ENCODE measurements around the gene LRRC4C.

Gene LRRC4C

GRCh38 chr11:40230821-40231220 is 1228.6 kb downstream of the LRRC4C start:
- H4K8ac ChIP-seq (ENCODE audit: low read length), result no peak overlapping the region
- no peak overlapping the region for H2BK15ac ChIP-seq (ENCODE audit: low read depth, poor library complexity, severe bottlenecking)
- no peak overlapping the region for H3K4me2 ChIP-seq (ENCODE audit: low read length, poor library complexity, severe bottlenecking)
- H4K91ac ChIP-seq (ENCODE audit: low read length), result no peak overlapping the region
- H2BK5ac ChIP-seq (ENCODE audit: low read depth, low read length, poor library complexity, severe bottlenecking), result no peak overlapping the region
- no peak overlapping the region for H2AK5ac ChIP-seq (ENCODE audit: low read length, severe bottlenecking)
- 81% methylated on average over 2 of the region's 2 CpGs for WGBS
- H3K23ac ChIP-seq (ENCODE audit: low read length in 2 of 2), result no peak overlapping the region
- no peaks in the 10 kb centered on the region for H3K27me3 ChIP-seq (ENCODE audit: control insufficient read depth in 1 of 2, insufficient read depth in 1 of 2, low read length in 2 of 2)
- no peak overlapping the region for H3K9ac ChIP-seq (ENCODE audit: low read length)
- no peak overlapping the region for H2BK12ac ChIP-seq (ENCODE audit: low read length in 2 of 2)
- no peaks in the 10 kb centered on the region for H3K4me1 ChIP-seq (ENCODE audit: control insufficient read depth, insufficient read depth, low read depth, low read length)
- no peaks in the 10 kb centered on the region for H3K9me3 ChIP-seq (ENCODE audit: control insufficient read depth, low read length)
- H3K14ac ChIP-seq (ENCODE audit: low read length in 2 of 2), result no peak overlapping the region
- no peak overlapping the region for H3K4ac ChIP-seq (ENCODE audit: low read depth in 1 of 2, low read length in 2 of 2)
- H3K36me3 ChIP-seq (ENCODE audit: control insufficient read depth in 1 of 2, insufficient read depth in 2 of 2, low read depth in 1 of 2, low read length in 2 of 2), result no peaks in the 10 kb centered on the region
- no peak overlapping the region for H3K4me3 ChIP-seq (ENCODE audit: insufficient read depth in 1 of 2, low read depth in 1 of 2, low read length in 2 of 2)
- no peak overlapping the region for H3K18ac ChIP-seq (ENCODE audit: low read depth in 1 of 2, low read length in 2 of 2)
- no peak for DNase-seq
- H2BK120ac ChIP-seq (ENCODE audit: low read depth, low read length), result no peak overlapping the region
- no peak overlapping the region for H2AFZ ChIP-seq (ENCODE audit: low read depth, low read length)
- H3K27ac ChIP-seq (ENCODE audit: low read length, poor library complexity, severe bottlenecking), result no peak overlapping the region
- no peaks in the 10 kb centered on the region for H3K79me1 ChIP-seq (replicated peaks; ENCODE audit: low read length, poor library complexity, severe bottlenecking)

- Histone ChIP-seq H4K8ac (ENCODE audit: low read length) (no peak overlapping the region), H3K23ac (ENCODE audit: low read length in 2 of 2) (no peak overlapping the region), H3K27me3 (ENCODE audit: control insufficient read depth in 1 of 2, insufficient read depth in 1 of 2, low read length in 2 of 2) (no peaks in the 10 kb centered on the region), H3K27ac (ENCODE audit: low read length, poor library complexity, severe bottlenecking) (no peak overlapping the region), H3K4me2 (ENCODE audit: low read length, poor library complexity, severe bottlenecking) (no peak overlapping the region), H3K4ac (ENCODE audit: low read depth in 1 of 2, low read length in 2 of 2) (no peak overlapping the region), H2BK120ac (ENCODE audit: low read depth, low read length) (no peak overlapping the region), H3K9me3 (ENCODE audit: control insufficient read depth, low read length) (no peaks in the 10 kb centered on the region), H2AFZ (ENCODE audit: low read depth, low read length) (no peak overlapping the region), H2BK5ac (ENCODE audit: low read depth, low read length, poor library complexity, severe bottlenecking) (no peak overlapping the region), H3K9ac (ENCODE audit: low read length) (no peak overlapping the region), H3K79me1 (replicated peaks; ENCODE audit: low read length, poor library complexity, severe bottlenecking) (no peaks in the 10 kb centered on the region), H3K18ac (ENCODE audit: low read depth in 1 of 2, low read length in 2 of 2) (no peak overlapping the region), H3K14ac (ENCODE audit: low read length in 2 of 2) (no peak overlapping the region), H2BK15ac (ENCODE audit: low read depth, poor library complexity, severe bottlenecking) (no peak overlapping the region), H3K4me1 (ENCODE audit: control insufficient read depth, insufficient read depth, low read depth, low read length) (no peaks in the 10 kb centered on the region), H3K36me3 (ENCODE audit: control insufficient read depth in 1 of 2, insufficient read depth in 2 of 2, low read depth in 1 of 2, low read length in 2 of 2) (no peaks in the 10 kb centered on the region), H2AK5ac (ENCODE audit: low read length, severe bottlenecking) (no peak overlapping the region), H4K91ac (ENCODE audit: low read length) (no peak overlapping the region), H3K4me3 (ENCODE audit: insufficient read depth in 1 of 2, low read depth in 1 of 2, low read length in 2 of 2) (no peak overlapping the region), H2BK12ac (ENCODE audit: low read length in 2 of 2) (no peak overlapping the region)
- 94% methylated on average over 3 of the region's 3 CpGs for WGBS
- no peak for DNase-seq
Observed at GRCh38 chr11:40228662-40229061, 1230.8 kb downstream of the LRRC4C start.

DNA sequence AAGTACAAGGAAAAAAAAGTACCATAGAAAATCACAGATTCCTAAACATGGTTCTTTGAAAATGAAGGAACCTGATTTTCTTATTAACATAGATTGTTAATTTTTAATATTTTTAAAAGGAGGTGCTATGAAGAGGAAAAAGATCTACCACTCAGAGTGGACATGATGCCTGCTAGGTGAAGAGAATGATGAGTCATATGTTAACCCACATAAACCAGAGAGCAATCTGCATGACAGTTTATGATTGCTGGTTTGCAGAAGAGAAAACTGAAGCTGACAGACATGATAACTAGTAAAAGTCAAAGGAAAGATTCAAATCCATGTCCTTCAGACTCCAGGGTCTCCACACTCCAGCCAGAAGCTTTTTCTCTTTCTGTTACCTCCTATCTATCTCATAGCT is 1231.7 kb downstream of the LRRC4C start:
- Histone ChIP-seq H3K79me1 (replicated peaks; ENCODE audit: low read length, poor library complexity, severe bottlenecking) (no peaks in the 10 kb centered on the region), H2BK5ac (ENCODE audit: low read depth, low read length, poor library complexity, severe bottlenecking) (no peak overlapping the region), H4K91ac (ENCODE audit: low read length) (no peak overlapping the region), H3K27me3 (ENCODE audit: control insufficient read depth in 1 of 2, insufficient read depth in 1 of 2, low read length in 2 of 2) (no peaks in the 10 kb centered on the region), H3K27ac (ENCODE audit: low read length, poor library complexity, severe bottlenecking) (no peak overlapping the region), H3K14ac (ENCODE audit: low read length in 2 of 2) (no peak overlapping the region), H3K23ac (ENCODE audit: low read length in 2 of 2) (no peak overlapping the region), H3K9me3 (ENCODE audit: control insufficient read depth, low read length) (no peaks in the 10 kb centered on the region), H2BK120ac (ENCODE audit: low read depth, low read length) (no peak overlapping the region), H2BK12ac (ENCODE audit: low read length in 2 of 2) (no peak overlapping the region), H3K4me3 (ENCODE audit: insufficient read depth in 1 of 2, low read depth in 1 of 2, low read length in 2 of 2) (no peak overlapping the region), H3K36me3 (ENCODE audit: control insufficient read depth in 1 of 2, insufficient read depth in 2 of 2, low read depth in 1 of 2, low read length in 2 of 2) (no peaks in the 10 kb centered on the region), H3K4ac (ENCODE audit: low read depth in 1 of 2, low read length in 2 of 2) (no peak overlapping the region), H2AFZ (ENCODE audit: low read depth, low read length) (no peak overlapping the region), H3K4me1 (ENCODE audit: control insufficient read depth, insufficient read depth, low read depth, low read length) (no peaks in the 10 kb centered on the region), H4K8ac (ENCODE audit: low read length) (no peak overlapping the region), H2BK15ac (ENCODE audit: low read depth, poor library complexity, severe bottlenecking) (no peak overlapping the region), H3K9ac (ENCODE audit: low read length) (no peak overlapping the region), H3K18ac (ENCODE audit: low read depth in 1 of 2, low read length in 2 of 2) (no peak overlapping the region), H2AK5ac (ENCODE audit: low read length, severe bottlenecking) (no peak overlapping the region), H3K4me2 (ENCODE audit: low read length, poor library complexity, severe bottlenecking) (no peak overlapping the region)
- DNase-seq, result no peak

DNA sequence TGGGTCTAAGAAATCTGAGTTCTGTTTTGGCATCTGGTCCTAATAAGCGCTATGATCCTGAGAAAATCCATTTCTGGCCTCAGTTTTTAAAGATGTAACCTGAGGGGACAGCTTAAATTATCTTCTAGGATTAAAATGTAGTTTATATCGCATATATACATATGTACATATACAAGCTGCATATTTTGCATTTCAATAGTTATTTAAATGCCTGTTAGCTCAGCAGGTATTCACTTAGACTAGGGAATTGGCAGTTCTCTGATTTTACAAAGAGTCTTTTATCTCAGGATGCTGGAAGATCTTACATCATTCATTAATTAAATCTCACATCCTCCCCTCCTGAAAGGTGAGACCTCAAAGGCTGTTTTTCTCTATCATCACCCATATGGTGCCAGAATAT is 1232.8 kb downstream of the LRRC4C start:
- H3K27ac ChIP-seq (ENCODE audit: low read length, poor library complexity, severe bottlenecking), result no peak overlapping the region
- no peak overlapping the region for H2AFZ ChIP-seq (ENCODE audit: low read depth, low read length)
- H3K79me1 ChIP-seq (replicated peaks; ENCODE audit: low read length, poor library complexity, severe bottlenecking), result no peaks in the 10 kb centered on the region
- H3K4me3 ChIP-seq (ENCODE audit: insufficient read depth in 1 of 2, low read depth in 1 of 2, low read length in 2 of 2), result no peak overlapping the region
- H2BK120ac ChIP-seq (ENCODE audit: low read depth, low read length), result no peak overlapping the region
- DNase-seq, result no peak
- H3K23ac ChIP-seq (ENCODE audit: low read length in 2 of 2), result no peak overlapping the region
- 0% methylated on average over 1 of the region's 2 CpGs for WGBS
- H4K91ac ChIP-seq (ENCODE audit: low read length), result no peak overlapping the region
- H3K4me2 ChIP-seq (ENCODE audit: low read length, poor library complexity, severe bottlenecking), result no peak overlapping the region
- no peaks in the 10 kb centered on the region for H3K27me3 ChIP-seq (ENCODE audit: control insufficient read depth in 1 of 2, insufficient read depth in 1 of 2, low read length in 2 of 2)
- H3K4ac ChIP-seq (ENCODE audit: low read depth in 1 of 2, low read length in 2 of 2), result no peak overlapping the region
- no peak overlapping the region for H3K18ac ChIP-seq (ENCODE audit: low read depth in 1 of 2, low read length in 2 of 2)
- H3K9ac ChIP-seq (ENCODE audit: low read length), result no peak overlapping the region
- H3K36me3 ChIP-seq (ENCODE audit: control insufficient read depth in 1 of 2, insufficient read depth in 2 of 2, low read depth in 1 of 2, low read length in 2 of 2), result no peaks in the 10 kb centered on the region
- no peak overlapping the region for H2BK5ac ChIP-seq (ENCODE audit: low read depth, low read length, poor library complexity, severe bottlenecking)
- H3K4me1 ChIP-seq (ENCODE audit: control insufficient read depth, insufficient read depth, low read depth, low read length), result no peaks in the 10 kb centered on the region
- no peaks in the 10 kb centered on the region for H3K9me3 ChIP-seq (ENCODE audit: control insufficient read depth, low read length)
- H3K14ac ChIP-seq (ENCODE audit: low read length in 2 of 2), result no peak overlapping the region
- H2BK12ac ChIP-seq (ENCODE audit: low read length in 2 of 2), result no peak overlapping the region
- H2AK5ac ChIP-seq (ENCODE audit: low read length, severe bottlenecking), result no peak overlapping the region
- no peak overlapping the region for H2BK15ac ChIP-seq (ENCODE audit: low read depth, poor library complexity, severe bottlenecking)
- H4K8ac ChIP-seq (ENCODE audit: low read length), result no peak overlapping the region

All from mesenchymal stem cell (in vitro differentiated cells and primary cell).